Body of pancreas (tissue), 4 donors: Measurements from ENCODE around the gene C1D. TPM values are rescaled to one million over a fixed set of nuclear protein-coding genes. Genes with fewer than 3 reads are reported as not detected.

Source experiments
- ATAC-seq: fragments of 150-250 bp; one replicate; pipeline ENCODE4 v1.9.1; 2016
- DNase-seq, 4 donors: peaks; one replicate each; pipeline ENCODE4 v3.0.0-alpha.2; 2019
- H3K27ac ChIP-seq, 4 donors: fragments of 200-600 bp; sonication (generic); 1 replicate in 3 of 4; 2 replicates in 1 of 4; pipeline versions ENCODE4 v1.5.1 to v1.6.1; 2016 to 2019; ENCODE audit warnings: mild to moderate bottlenecking in 1 of 4, mixed read lengths in 1 of 4, moderate library complexity in 1 of 4
- H3K27me3 ChIP-seq, 2 donors: fragments of 200-600 bp; sonication (generic); one replicate each; pipeline ENCODE4 v1.6.0; 2016; ENCODE audit warnings: mild to moderate bottlenecking in 1 of 2
- H3K36me3 ChIP-seq, 2 donors: fragments of 200-600 bp; sonication (generic); replicated peaks in 1 of 2; 2 replicates each; pipeline ENCODE4 v1.5.1; 2016; ENCODE audit warnings: low read depth in 2 of 2; ENCODE audit not compliant: insufficient read depth in 1 of 2
- H3K4me1 ChIP-seq: fragments of 200-600 bp; sonication (generic); one replicate; pipeline ENCODE4 v1.6.0; 2016
- H3K4me3 ChIP-seq, 2 donors: fragments of 200-600 bp; sonication (generic); 1 replicate in 1 of 2; 2 replicates in 1 of 2; pipeline ENCODE4 v1.5.1; 2016 to 2019
- H3K9me3 ChIP-seq, 3 donors: fragments of 200-600 bp; sonication (generic); 1 replicate in 2 of 3; 2 replicates in 1 of 3; pipeline ENCODE4 v1.5.1; 2016
- POLR2A ChIP-seq, 3 donors: fragments of 450-650 bp; IDR thresholded peaks; one replicate each; pipeline ENCODE4 v1.6.1; 2016; ENCODE audit warnings: antibody characterized with exemption in 3 of 3, mild to moderate bottlenecking in 2 of 3
- WGBS, 2 donors: methylation state at CpG; one replicate each; pipeline ENCODE4 v1.1.5; 2017; 5-methylcytosine and 5-hydroxymethylcytosine counted together
- intact Hi-C: fragments of 100-400 bp; cut with DNase I; formaldehyde crosslinking; loops from one replicate; pipeline ENCODE4 v1.15.1; 2023
- total RNA-seq, 2 donors: library from RNA; depleted of rRNA; stranded (reverse); fragments of >200 nt; gene quantifications; one replicate each; pipeline ENCODE4 v1.1.0, GENCODE V29; 2016
- TF ChIP-seq, protein P1 (sequence below), 7 experiments: fragments of 450-650 bp in 4 of 7; fragments of 200-600 bp in 3 of 7; sonication (generic) in 3 of 7; IDR thresholded peaks; one replicate each; pipeline ENCODE4 v1.5.1; 2016 to 2019; ENCODE audit warnings: antibody characterized with exemption in 7 of 7

The C1D gene
- total RNA-seq, 2 donors from 2014 or later = 18.5 to 29.6 TPM

DNA sequence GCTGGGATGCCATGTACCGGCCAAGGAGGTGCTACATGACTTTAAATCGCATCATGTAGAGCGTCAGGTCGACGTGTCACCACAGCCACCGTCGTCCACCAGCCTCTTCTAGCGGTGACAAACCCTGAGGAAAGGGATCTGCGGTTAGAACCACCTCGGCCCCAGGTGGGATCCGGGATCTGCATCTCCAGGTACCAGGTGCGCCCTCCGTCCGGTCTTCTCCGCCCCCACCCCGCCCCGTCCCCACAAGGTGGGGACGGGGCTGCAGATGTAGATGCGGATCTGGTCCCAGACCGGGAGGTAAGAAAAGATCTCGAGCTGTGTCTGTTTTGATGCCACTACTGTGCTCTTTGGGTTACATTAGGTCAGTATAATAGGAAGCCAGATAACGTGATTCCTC, 38.4 kb downstream of the C1D start:
- TF ChIP-seq, protein P1, sequence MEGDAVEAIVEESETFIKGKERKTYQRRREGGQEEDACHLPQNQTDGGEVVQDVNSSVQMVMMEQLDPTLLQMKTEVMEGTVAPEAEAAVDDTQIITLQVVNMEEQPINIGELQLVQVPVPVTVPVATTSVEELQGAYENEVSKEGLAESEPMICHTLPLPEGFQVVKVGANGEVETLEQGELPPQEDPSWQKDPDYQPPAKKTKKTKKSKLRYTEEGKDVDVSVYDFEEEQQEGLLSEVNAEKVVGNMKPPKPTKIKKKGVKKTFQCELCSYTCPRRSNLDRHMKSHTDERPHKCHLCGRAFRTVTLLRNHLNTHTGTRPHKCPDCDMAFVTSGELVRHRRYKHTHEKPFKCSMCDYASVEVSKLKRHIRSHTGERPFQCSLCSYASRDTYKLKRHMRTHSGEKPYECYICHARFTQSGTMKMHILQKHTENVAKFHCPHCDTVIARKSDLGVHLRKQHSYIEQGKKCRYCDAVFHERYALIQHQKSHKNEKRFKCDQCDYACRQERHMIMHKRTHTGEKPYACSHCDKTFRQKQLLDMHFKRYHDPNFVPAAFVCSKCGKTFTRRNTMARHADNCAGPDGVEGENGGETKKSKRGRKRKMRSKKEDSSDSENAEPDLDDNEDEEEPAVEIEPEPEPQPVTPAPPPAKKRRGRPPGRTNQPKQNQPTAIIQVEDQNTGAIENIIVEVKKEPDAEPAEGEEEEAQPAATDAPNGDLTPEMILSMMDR (IDR thresholded peaks at IDR 0.05) = no peak
- no peak for TF ChIP-seq POLR2A (IDR thresholded peaks at IDR 0.05)
- H3K4me1 ChIP-seq = no peaks in the 10 kb centered on the region
- DNase-seq (no peak), ATAC-seq (no peak)
- no peaks in the 10 kb centered on the region for H3K9me3 ChIP-seq
- no peaks in the 10 kb centered on the region for H3K36me3 ChIP-seq
- no peak overlapping the region for H3K27ac ChIP-seq
- intact Hi-C loops = no loop called here
- WGBS, 2 donors = 90 to 92% methylated on average over 22 of the region's 22 CpGs
- no peak overlapping the region for H3K4me3 ChIP-seq
- H3K27me3 ChIP-seq = no peaks in the 10 kb centered on the region

DNA sequence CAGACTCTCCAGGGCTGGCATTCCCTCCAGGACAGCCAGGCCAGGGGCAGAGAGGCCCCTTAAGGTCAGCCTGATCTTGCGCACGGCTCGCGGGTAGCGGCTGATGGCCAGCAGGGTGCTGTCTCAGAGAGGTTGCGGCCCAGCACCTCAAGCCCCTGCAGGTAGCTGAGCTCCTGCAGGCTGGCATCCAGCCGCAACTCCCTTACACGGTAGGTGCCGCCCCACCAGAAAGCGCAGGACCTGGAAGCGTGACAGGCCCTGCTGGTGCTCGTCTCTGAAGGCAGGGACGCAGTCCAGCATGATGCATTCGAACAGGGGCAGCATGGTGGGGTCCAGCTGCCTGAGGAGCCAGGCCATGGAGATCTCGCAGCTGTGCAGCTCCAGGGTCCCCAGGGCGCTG, 38.9 kb downstream of the C1D start:
- DNase-seq = no peak
- intact Hi-C loops = no loop called here
- no peak for TF ChIP-seq POLR2A (IDR thresholded peaks at IDR 0.05)
- TF ChIP-seq, protein P1 (IDR thresholded peaks at IDR 0.05) = no peak
- ATAC-seq = no peak
- no peaks in the 10 kb centered on the region for H3K9me3 ChIP-seq
- no peaks in the 10 kb centered on the region for H3K4me1 ChIP-seq
- H3K27me3 ChIP-seq = no peaks in the 10 kb centered on the region
- no peak overlapping the region for H3K27ac ChIP-seq
- no peak overlapping the region for H3K4me3 ChIP-seq
- 80 to 89% methylated on average over 1 to 16 of the region's 16 CpGs for WGBS, 2 donors
- no peaks in the 10 kb centered on the region for H3K36me3 ChIP-seq

DNA sequence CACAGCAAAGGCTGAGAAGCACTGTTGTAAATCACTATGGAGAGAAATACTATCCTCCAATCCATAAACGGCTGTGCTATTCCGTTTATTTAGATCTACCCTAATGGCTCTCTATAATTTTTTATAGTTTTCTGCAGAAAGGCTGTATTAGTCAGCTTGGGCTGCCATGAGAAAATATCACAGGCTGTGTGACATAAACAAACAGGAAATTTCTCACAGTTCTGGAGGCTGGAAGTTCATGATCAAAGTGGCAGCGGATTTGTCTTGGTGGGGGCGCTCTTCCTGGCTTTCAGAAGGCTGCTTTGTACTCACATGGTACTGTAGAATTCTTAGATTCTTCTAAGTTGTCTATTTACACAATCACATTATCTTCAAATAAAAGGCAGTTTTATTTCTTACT, 44.1 kb downstream of the C1D start:
- H3K36me3 ChIP-seq = no peaks in the 10 kb centered on the region
- ATAC-seq = no peak
- H3K27ac ChIP-seq = no peak overlapping the region
- H3K4me3 ChIP-seq = no peak overlapping the region
- H3K4me1 ChIP-seq = no peaks in the 10 kb centered on the region
- H3K27me3 ChIP-seq = no peaks in the 10 kb centered on the region
- no peaks in the 10 kb centered on the region for H3K9me3 ChIP-seq
- 78 to 80% methylated on average over 4 of the region's 4 CpGs for WGBS, 2 donors
- intact Hi-C loops = no loop called here
- no peak for TF ChIP-seq POLR2A (IDR thresholded peaks at IDR 0.05)
- TF ChIP-seq, protein P1 (IDR thresholded peaks at IDR 0.05) = no peak
- no peak for DNase-seq

DNA sequence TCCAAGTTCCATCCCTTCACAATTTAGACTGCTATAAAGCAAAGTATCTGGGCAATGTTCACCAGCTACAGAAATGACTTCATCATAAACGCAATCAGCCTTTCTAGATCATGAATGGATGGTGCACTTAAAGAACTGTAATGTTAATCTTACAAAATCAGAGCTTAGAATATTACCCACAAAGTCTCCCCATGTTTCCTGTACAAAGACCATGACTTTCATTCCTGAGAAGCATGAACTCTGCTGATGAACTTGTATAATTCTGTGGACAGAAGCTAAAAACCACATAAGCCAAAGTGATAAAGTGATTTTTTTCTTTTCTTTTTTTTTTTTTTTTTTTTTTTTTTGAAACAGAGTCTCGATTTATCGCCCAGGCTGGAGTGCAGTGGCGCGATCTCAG, 53.3 kb downstream of the C1D start:
- Histone ChIP-seq H3K4me3 (no peak overlapping the region), H3K9me3 (no peaks in the 10 kb centered on the region), H3K27me3 (no peaks in the 10 kb centered on the region), H3K4me1 (no peaks in the 10 kb centered on the region), H3K36me3 (no peaks in the 10 kb centered on the region), H3K27ac (no peak overlapping the region)
- WGBS, 2 donors = 71 to 90% methylated on average over 5 of the region's 5 CpGs
- DNase-seq = no peak
- TF ChIP-seq, protein P1 (IDR thresholded peaks at IDR 0.05) = no peak
- TF ChIP-seq POLR2A (IDR thresholded peaks at IDR 0.05) = no peak
- intact Hi-C loops = no loop called here
- ATAC-seq = no peak

DNA sequence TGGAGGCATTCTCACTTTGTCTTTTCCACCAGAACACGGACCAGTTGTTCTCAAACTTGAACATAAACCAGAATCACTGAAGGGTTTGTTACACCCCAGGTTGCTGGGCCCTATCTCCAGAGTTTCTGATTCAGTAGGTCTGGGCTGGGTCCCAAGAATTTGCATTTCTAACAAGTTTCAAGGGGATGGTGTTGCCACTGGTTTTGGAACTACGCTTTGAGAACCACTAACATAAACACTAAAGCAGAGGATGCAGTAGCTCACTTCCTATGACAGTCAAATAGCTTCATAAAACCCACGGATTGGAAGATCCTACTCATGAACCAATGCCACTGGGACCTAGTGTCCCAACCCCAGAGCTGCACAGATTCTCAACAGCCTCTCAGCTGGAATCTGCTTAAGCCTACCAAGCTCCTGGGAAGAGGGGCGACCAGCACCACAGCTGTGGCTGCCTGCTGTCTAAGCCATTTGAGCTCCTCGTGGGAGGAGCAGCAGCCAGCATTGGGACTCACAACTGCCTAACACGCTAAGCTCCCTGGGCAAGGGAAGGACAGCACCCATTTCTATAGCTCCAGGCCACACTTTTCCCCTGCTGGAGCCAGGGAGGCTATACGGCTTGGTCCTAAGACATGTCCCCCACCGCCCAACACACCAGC, 62.5 kb downstream of the C1D start:
- H3K4me3 ChIP-seq = no peak overlapping the region
- H3K9me3 ChIP-seq = no peaks in the 10 kb centered on the region
- H3K27me3 ChIP-seq = no peaks in the 10 kb centered on the region
- intact Hi-C loops = no loop called here
- no peaks in the 10 kb centered on the region for H3K4me1 ChIP-seq
- no peak for ATAC-seq
- H3K36me3 ChIP-seq = no peaks in the 10 kb centered on the region
- DNase-seq = no peak
- 78 to 100% methylated on average over 2 to 8 of the region's 8 CpGs for WGBS, 2 donors
- H3K27ac ChIP-seq = no peak overlapping the region
- TF ChIP-seq, protein P1 (IDR thresholded peaks at IDR 0.05) = no peak
- no peak for TF ChIP-seq POLR2A (IDR thresholded peaks at IDR 0.05)
